HEK293 (cell line): ENCODE measurements around the gene ABCA3.

ENCODE experiments used
- CTCF ChIA-PET: fragments of 350-600 bp; formaldehyde crosslinking; extraction: SDS; loops from one replicate; lab custom pipeline; 2021; ENCODE audit warnings: antibody characterized with exemption; lab: Yijun Ruan, JAX
- POLR2A ChIA-PET: fragments of 300-600 bp; formaldehyde crosslinking; extraction: SDS; loops from one replicate; lab custom pipeline; 2020; ENCODE audit warnings: antibody characterized with exemption, inconsistent platforms; lab: Yijun Ruan, JAX
- H3K27ac ChIP-seq: fragments of 200-500 bp; sonication (Bioruptor generic); 2 replicates; pipeline ENCODE4 v1.5.1; 2014; ENCODE audit warnings: low read depth, low read length, control low read depth, inconsistent platforms; ENCODE audit errors: extremely low read depth
- H3K36me3 ChIP-seq, 2 experiments: fragments of 200-500 bp in 1 of 2; sonication (Bioruptor generic) in 1 of 2; 1 replicate in 1 of 2; 2 replicates in 1 of 2; pipeline ENCODE4 v1.5.1; 2014 to 2017; ENCODE audit warnings: inconsistent platforms in 2 of 2, low read length in 2 of 2; ENCODE audit not compliant: control insufficient read depth in 2 of 2, insufficient read depth in 1 of 2
- H3K4me1 ChIP-seq: fragments of 200-500 bp; sonication (Bioruptor generic); 2 replicates; pipeline ENCODE4 v1.5.1; 2014; ENCODE audit warnings: mild to moderate bottlenecking, low read length, inconsistent platforms; ENCODE audit not compliant: control insufficient read depth, insufficient read depth
- H3K4me3 ChIP-seq: 2 replicates; pipeline ENCODE4 v1.5.1; 2011; ENCODE audit warnings: low read depth, mild to moderate bottlenecking, control low read depth, low read length, moderate library complexity
- H3K9me3 ChIP-seq: fragments of 200-500 bp; sonication (Bioruptor generic); 2 replicates; pipeline ENCODE4 v1.5.1; 2014; ENCODE audit warnings: low read depth, low read length, inconsistent platforms; ENCODE audit not compliant: control insufficient read depth, insufficient read depth
- BCL11A ChIP-seq: fragments of 450-650 bp; formaldehyde crosslinking; IDR thresholded peaks from 2 replicates; pipeline ENCODE4 v1.5.1; 2016; ENCODE audit warnings: low read depth, missing biosample characterization, missing genetic modification characterization
- EGR2 ChIP-seq: fragments of 450-650 bp; formaldehyde crosslinking; IDR thresholded peaks from 2 replicates; pipeline ENCODE4 v1.5.1; 2016; ENCODE audit warnings: low read depth, missing biosample characterization, missing genetic modification characterization
- GLIS2 ChIP-seq: fragments of 450-650 bp; formaldehyde crosslinking; IDR thresholded peaks from 2 replicates; pipeline ENCODE4 v1.5.1; 2016; ENCODE audit warnings: missing biosample characterization, missing genetic modification characterization
- KLF10 ChIP-seq: fragments of 450-650 bp; IDR thresholded peaks from 2 replicates; pipeline ENCODE4 v1.5.1; 2018; ENCODE audit warnings: missing biosample characterization, mild to moderate bottlenecking, missing genetic modification characterization
- MYNN ChIP-seq: fragments of 450-650 bp; formaldehyde crosslinking; IDR thresholded peaks from 2 replicates; pipeline ENCODE4 v1.5.1; 2016; ENCODE audit warnings: missing biosample characterization, missing genetic modification characterization, borderline replicate concordance
- ZFP3 ChIP-seq: fragments of 450-650 bp; formaldehyde crosslinking; IDR thresholded peaks from 2 replicates; pipeline ENCODE4 v1.5.1; 2016; ENCODE audit warnings: low read depth, missing biosample characterization, missing genetic modification characterization
- ZNF10 ChIP-seq: fragments of 450-650 bp; formaldehyde crosslinking; IDR thresholded peaks from 2 replicates; pipeline ENCODE4 v1.5.1; 2017; ENCODE audit warnings: missing biosample characterization, missing genetic modification characterization
- ZNF132 ChIP-seq: fragments of 450-650 bp; formaldehyde crosslinking; IDR thresholded peaks from 2 replicates; pipeline ENCODE4 v1.5.1; 2017; ENCODE audit warnings: missing biosample characterization, missing genetic modification characterization, borderline replicate concordance
- ZNF223 ChIP-seq: fragments of 450-650 bp; formaldehyde crosslinking; IDR thresholded peaks from 2 replicates; pipeline ENCODE4 v1.5.1; 2016; ENCODE audit warnings: missing biosample characterization, missing genetic modification characterization
- ZNF561 ChIP-seq: fragments of 450-650 bp; IDR thresholded peaks from 2 replicates; pipeline ENCODE4 v1.5.1; 2018; ENCODE audit warnings: missing biosample characterization, missing genetic modification characterization, borderline replicate concordance
- ZXDB ChIP-seq: fragments of 450-650 bp; formaldehyde crosslinking; IDR thresholded peaks from 2 replicates; pipeline ENCODE4 v1.5.1; 2016; ENCODE audit warnings: missing biosample characterization, missing genetic modification characterization
- TF ChIP-seq, protein P1 (sequence below): fragments of 450-650 bp; formaldehyde crosslinking; conservative IDR thresholded peaks from 2 replicates; pipeline ENCODE4 v1.5.1; 2016; ENCODE audit warnings: low read depth, missing biosample characterization, missing genetic modification characterization
- TF ChIP-seq, protein P2 (sequence below): fragments of 450-650 bp; formaldehyde crosslinking; IDR thresholded peaks from 2 replicates; pipeline ENCODE4 v1.5.0; 2017; ENCODE audit warnings: missing biosample characterization, missing genetic modification characterization, borderline replicate concordance

ABCA3 gene

DNA sequence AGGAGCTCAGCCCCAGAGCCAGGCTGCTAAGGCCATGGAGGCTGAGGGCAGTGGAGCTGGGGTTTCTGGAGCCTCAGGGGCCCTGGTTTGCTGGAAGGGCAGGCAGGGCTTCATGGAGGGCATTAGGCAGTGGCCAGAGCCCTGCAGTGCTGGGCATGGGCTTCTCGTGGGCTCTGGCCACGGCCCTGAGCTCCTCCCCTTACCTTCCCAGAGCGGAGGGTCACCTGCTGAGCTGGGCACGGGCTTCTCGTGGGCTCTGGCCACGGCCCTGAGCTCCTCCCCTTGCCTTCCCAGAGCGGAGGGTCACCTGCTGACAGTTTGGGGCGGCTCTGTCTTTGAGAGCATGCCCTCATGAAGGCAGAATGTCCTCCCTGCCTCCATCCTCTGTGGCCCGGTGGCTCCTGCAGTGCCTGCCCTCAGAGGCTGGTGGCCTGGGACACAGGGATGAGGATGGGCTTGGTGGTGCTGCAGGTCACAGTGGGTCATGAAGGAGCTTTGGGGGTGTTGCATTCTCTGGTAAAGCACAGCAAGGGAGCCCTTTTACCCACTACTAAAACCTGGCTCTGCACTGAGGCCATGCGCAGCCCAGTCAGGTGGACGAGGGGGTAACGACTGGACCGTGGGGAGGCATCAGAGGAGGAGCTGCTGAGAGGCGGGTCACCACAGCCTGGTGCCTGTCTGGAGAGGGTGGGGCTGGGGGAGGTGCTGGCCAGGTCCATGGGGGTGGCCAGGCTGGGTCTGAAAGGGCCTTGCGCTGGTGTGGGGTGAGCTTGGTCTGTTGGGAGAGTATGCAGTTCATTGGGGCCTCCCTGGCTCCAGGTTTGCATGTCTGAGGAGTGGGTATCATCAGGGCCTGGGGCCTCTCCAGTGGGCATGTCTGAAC is 69.7 kb downstream of the ABCA3 start:
- CTCF ChIA-PET, result interaction anchor here (0.8 kb wide), 1 partner anchor 34 kb away, joined by 3 read pairs; the partner anchor contains the start of gene DNASE1L2
- no peak for TF ChIP-seq ZXDB (tag by site-specific recombination)
- TF ChIP-seq ZNF132 (tag by site-specific recombination), result no peak
- no peak for TF ChIP-seq BCL11A (tag by site-specific recombination)
- TF ChIP-seq, protein P1, sequence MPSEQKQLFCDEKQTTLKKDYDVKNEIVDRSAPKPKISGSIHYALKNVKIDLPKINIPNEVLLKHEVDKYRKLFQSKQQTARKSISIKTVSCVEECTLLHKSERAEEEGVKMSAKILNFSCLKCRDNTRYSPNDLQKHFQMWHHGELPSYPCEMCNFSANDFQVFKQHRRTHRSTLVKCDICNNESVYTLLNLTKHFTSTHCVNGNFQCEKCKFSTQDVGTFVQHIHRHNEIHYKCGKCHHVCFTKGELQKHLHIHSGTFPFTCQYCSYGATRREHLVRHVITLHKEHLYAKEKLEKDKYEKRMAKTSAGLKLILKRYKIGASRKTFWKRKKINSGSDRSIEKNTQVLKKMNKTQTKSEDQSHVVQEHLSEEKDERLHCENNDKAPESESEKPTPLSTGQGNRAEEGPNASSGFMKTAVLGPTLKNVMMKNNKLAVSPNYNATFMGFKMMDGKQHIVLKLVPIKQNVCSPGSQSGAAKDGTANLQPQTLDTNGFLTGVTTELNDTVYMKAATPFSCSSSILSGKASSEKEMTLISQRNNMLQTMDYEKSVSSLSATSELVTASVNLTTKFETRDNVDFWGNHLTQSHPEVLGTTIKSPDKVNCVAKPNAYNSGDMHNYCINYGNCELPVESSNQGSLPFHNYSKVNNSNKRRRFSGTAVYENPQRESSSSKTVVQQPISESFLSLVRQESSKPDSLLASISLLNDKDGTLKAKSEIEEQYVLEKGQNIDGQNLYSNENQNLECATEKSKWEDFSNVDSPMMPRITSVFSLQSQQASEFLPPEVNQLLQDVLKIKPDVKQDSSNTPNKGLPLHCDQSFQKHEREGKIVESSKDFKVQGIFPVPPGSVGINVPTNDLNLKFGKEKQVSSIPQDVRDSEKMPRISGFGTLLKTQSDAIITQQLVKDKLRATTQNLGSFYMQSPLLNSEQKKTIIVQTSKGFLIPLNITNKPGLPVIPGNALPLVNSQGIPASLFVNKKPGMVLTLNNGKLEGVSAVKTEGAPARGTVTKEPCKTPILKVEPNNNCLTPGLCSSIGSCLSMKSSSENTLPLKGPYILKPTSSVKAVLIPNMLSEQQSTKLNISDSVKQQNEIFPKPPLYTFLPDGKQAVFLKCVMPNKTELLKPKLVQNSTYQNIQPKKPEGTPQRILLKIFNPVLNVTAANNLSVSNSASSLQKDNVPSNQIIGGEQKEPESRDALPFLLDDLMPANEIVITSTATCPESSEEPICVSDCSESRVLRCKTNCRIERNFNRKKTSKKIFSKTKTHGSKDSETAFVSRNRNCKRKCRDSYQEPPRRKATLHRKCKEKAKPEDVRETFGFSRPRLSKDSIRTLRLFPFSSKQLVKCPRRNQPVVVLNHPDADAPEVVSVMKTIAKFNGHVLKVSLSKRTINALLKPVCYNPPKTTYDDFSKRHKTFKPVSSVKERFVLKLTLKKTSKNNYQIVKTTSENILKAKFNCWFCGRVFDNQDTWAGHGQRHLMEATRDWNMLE (tag by site-specific recombination), result no peak
- TF ChIP-seq ZNF223 (tag by site-specific recombination), result no peak
- TF ChIP-seq, protein P2, sequence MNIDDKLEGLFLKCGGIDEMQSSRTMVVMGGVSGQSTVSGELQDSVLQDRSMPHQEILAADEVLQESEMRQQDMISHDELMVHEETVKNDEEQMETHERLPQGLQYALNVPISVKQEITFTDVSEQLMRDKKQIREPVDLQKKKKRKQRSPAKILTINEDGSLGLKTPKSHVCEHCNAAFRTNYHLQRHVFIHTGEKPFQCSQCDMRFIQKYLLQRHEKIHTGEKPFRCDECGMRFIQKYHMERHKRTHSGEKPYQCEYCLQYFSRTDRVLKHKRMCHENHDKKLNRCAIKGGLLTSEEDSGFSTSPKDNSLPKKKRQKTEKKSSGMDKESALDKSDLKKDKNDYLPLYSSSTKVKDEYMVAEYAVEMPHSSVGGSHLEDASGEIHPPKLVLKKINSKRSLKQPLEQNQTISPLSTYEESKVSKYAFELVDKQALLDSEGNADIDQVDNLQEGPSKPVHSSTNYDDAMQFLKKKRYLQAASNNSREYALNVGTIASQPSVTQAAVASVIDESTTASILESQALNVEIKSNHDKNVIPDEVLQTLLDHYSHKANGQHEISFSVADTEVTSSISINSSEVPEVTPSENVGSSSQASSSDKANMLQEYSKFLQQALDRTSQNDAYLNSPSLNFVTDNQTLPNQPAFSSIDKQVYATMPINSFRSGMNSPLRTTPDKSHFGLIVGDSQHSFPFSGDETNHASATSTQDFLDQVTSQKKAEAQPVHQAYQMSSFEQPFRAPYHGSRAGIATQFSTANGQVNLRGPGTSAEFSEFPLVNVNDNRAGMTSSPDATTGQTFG (tag by site-specific recombination), result no peak
- TF ChIP-seq EGR2, result no peak
- no peak for TF ChIP-seq MYNN (tag by site-specific recombination)
- TF ChIP-seq ZNF561, result no peak
- TF ChIP-seq, all 188 proteins: peak for 0
- POLR2A ChIA-PET, result interaction anchor here (0.6 to 2.6 kb wide), 5 partner anchors 20 to 198 kb away, joined by 3 to 9 read pairs (median 4); partner anchors contain the start of genes ECI1, PGP and TRAF7
- H3K27ac ChIP-seq, result no peak overlapping the region
- H3K36me3 ChIP-seq, result peaks cover 0 to 12% of the 10 kb centered on the region in 2 experiments; a peak in 1 of 3 replicates
- H3K4me1 ChIP-seq, result peaks cover 3% of the 10 kb centered on the region; the same call in 1 of the 2 replicates
- no peaks in the 10 kb centered on the region for H3K9me3 ChIP-seq
- H3K4me3 ChIP-seq, result no peak overlapping the region

DNA sequence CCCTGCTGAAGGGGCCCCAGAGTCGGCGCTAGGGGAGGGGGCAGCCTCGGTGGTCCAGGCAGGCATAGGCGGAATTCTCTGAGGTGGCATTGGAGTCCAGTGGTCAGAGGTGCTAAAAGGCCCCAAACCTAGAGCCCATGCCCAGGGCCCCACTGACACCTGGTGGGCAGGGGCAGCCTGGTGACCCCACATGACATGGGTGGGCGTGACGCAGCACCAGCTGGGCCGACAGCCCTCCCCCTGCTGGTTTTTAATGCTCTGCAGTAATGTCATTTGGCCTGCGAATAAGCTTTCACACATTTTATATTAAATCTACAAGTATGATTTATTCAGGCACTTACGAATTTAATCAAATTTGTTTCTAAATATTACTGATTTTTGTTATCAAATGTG is 70.5 kb downstream of the ABCA3 start:
- CTCF ChIA-PET, result interaction anchor here (0.8 kb wide), 2 partner anchors 34 to 70 kb away, joined by 3 read pairs; partner anchors contain the start of gene DNASE1L2

More for the DNA sequence above, 70.5 kb downstream of the ABCA3 start:
- Histone ChIP-seq H3K4me3 (no peak overlapping the region), H3K9me3 (no peaks in the 10 kb centered on the region), H3K27ac (no peak overlapping the region), H3K36me3 (peaks cover 5 to 19% of the 10 kb centered on the region in 2 experiments; a peak in 2 of 3 replicates), H3K4me1 (peaks cover 7% of the 10 kb centered on the region; the same call in 1 of the 2 replicates)
- POLR2A ChIA-PET, result interaction anchor here (2.6 kb wide), 1 partner anchor 19 kb away, joined by 9 read pairs; the partner anchor contains the start of gene ECI1
- peak; percentile 58; the same call in 1 of the 2 replicates for TF ChIP-seq KLF10 (tag by site-specific recombination)
- TF ChIP-seq ZNF10 (tag by site-specific recombination), result 0 out of 2 replicates have a peak, but pooled peaks have one; percentile 11
- TF ChIP-seq GLIS2 (tag by site-specific recombination), result 0 out of 2 replicates have a peak, but pooled peaks have one; percentile 21
- no peak for TF ChIP-seq ZFP3 (tag by site-specific recombination)
